GM12874 (cell line): ENCODE data around the gene DRC3.

ENCODE experiments used
- CTCF ChIP-seq: IDR thresholded peaks from 2 replicates; pipeline ENCODE4 v1.5.1; 2011; ENCODE audit warnings: low read depth, mild to moderate bottlenecking, control low read depth, low read length, moderate library complexity; ENCODE audit not compliant: insufficient read depth

The DRC3 gene

GRCh38 chr17:17983776-17984175 is 11.1 kb downstream of the DRC3 start:
- no peak for TF ChIP-seq CTCF

GRCh38 chr17:17985153-17985552 is 12.5 kb downstream of the DRC3 start:
- no peak for TF ChIP-seq CTCF

- peak; percentile 51 for TF ChIP-seq CTCF
Observed at GRCh38 chr17:17985555-17985954, 12.9 kb downstream of the DRC3 start.

GRCh38 chr17:17987187-17987896 is 14.7 kb downstream of the DRC3 start:
- TF ChIP-seq CTCF: no peak

- no peak for TF ChIP-seq CTCF
Observed at GRCh38 chr17:17987901-17988300, 15.2 kb downstream of the DRC3 start.

- no peak for TF ChIP-seq CTCF
Observed at GRCh38 chr17:17988427-17988945, 15.8 kb downstream of the DRC3 start.

- TF ChIP-seq CTCF: no peak
Observed at GRCh38 chr17:17989081-17989480, 16.4 kb downstream of the DRC3 start.

GRCh38 chr17:17989618-17990017 is 17.0 kb downstream of the DRC3 start:
- no peak for TF ChIP-seq CTCF
